LoVo (cell line): ENCODE measurements around the gene FUT9.
A peak's percentile ranks its signal among the peaks of the same experiment; 100 is the strongest.

Source experiments
- DNase-seq: peaks from one replicate; pipeline ENCODE4 v3.0.0-alpha.2; 2016; ENCODE audit warnings: low spot score

The FUT9 gene

DNA sequence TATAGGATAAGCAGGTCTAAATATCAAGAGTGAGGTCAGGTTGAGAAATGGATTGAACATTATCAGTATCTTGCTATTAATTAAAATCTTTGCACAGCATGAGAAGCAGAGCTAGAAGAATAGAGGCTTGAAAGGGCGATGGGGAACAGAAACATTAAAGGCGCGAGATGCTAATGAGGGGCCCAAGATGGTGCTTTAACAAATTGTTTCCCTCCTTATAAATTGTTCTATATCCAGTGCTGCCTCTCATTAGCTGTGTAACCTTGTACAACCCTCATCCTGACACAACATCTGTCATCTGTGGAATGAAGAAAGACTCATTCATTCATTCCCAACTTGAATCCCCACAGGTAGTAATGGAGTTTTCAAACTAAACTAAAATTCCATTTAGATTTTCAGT lies 57.8 kb downstream of the FUT9 start:
- no peak for DNase-seq

DNA sequence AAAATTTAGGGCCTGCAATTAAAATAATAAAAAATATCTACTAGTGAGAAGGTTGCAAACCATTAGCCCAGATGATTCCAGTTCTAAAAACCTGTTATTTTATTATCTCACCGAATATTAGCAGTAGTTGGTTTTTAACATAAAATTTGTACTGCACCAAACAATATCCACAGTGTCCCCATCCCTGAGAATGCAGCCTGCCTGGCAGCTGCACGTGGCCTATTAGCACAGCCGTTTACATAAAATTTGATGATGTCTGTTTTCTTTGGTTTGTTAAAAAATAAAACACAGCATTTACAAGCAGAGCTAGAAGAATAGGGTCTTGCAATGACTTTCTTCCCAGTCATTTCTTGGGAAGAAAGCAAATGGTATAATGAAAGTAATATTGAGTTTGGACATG lies 58.2 kb downstream of the FUT9 start:
- no peak for DNase-seq

GRCh38 chr6:96075826-96076225 lies 60.1 kb downstream of the FUT9 start:
- DNase-seq: no peak

DNA sequence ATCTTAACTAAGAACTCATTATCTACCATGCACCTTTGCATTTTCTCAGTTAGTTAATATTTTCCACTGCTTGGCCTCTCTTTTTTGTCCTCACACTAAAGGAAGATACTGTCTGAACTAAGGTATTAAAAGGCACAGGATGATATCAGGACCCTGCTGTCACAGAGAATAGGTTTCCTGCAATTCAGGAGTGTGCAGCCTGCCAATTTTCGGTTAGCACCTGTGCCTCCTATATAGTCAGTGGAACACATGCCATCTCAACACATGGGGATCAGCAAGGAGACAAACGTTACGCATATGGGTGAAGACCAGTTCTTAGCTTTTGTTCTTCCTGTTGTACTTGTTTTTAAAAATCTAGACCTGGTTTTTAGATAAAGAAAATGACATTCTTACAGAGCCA lies 71.0 kb downstream of the FUT9 start:
- no peak for DNase-seq

DNA sequence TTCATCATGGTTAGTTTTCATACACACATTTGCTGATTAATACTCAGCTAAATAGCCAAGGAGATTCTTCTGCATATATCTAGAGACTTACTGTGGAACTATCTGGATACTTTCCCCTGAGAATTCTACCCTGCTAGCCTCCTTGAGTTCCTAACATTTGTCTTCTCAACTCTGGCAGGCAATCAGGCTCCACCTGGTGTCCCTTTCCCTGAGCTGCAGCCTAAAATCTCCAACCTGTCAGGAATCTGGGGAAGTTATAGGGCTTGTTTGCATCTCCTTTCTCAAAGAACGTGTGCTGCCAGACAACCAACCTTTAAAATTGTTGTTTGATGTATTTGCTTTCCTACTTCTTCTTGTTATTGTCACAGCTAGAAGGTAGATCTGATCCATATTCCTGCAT lies 73.4 kb downstream of the FUT9 start:
- peak; percentile 1 for DNase-seq

DNA sequence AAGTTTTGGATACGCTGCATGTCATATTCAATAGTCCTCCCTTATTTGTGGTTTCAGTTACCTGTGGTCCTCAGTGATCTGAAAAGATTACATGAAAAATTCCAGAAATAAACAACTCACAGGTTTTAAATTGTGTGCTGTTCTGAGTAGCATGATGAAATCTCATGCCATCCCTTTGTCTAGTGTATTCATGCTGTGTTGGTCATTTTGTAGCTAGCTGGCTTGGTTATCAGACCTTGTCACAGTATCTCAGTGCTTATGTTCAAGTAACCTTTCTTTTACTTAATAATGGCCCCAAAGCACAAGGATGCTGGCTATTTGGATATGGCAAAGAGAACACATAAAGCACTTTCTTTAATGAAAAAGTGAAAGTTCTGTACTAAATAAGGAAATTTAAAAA lies 78.3 kb downstream of the FUT9 start:
- DNase-seq: no peak

DNA sequence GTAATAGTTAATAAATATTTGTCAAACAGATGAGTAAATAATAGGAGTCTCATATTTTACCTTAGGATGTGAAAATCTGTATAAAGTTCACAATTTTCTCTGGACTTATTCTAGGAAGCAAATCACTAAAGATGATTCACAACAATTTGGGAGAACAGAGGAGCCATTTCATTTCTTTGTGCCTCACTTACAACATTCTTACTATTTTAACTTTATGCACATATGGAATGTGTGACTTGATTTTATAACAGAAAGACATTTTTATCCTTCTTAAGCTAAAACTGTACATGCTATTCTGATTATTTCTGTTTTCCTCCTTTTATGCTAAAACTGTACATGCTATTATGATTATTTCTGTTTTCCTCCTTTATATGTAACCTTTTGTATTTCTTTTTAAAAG lies 83.3 kb downstream of the FUT9 start:
- DNase-seq: no peak

GRCh38 chr6:96101564-96101963 lies 85.8 kb downstream of the FUT9 start:
- DNase-seq: no peak

GRCh38 chr6:96104910-96105309 lies 89.1 kb downstream of the FUT9 start:
- no peak for DNase-seq

DNA sequence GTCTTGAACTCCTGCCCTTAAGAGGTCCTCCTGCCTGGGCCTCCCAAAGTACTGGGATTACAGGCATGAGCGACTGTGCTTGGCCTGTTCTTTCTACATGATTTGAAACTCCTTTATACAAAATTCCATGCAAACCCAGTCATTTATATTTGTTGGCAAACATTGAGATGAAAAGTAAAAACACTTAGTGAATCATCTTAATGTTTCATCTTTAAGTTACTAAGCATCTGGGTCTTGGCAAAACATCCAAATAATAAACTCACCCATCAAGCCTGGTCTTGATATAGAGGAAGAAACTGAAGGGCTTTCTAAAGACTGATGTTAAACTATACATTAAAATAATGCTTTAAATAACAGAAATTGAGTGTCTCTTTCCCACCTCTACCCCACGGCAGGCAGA lies 95.1 kb downstream of the FUT9 start:
- no peak for DNase-seq

DNA sequence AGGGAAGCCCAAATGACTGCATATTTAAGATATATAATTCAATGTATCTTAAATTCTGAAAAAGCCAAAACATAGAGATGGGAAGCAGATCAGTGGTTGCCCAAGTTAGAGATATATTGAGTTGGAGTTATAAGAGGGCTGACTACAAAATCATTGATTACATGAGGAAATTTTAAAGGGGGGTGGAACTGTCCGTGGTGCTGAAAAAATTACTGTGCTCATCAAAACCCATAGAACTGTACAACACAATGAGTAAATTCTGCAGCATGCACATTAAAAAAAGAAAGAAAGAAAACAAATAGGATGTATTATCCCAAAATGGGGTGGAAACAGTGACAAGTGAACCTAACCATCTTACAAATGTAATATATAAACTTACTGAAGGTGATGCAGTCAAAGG lies 100.9 kb downstream of the FUT9 start:
- no peak for DNase-seq

GRCh38 chr6:96124778-96125177 lies 109.0 kb downstream of the FUT9 start:
- DNase-seq: no peak

- no peak for DNase-seq
These were observed 122.6 kb downstream of the FUT9 start for GRCh38 chr6:96138406-96138805.

DNA sequence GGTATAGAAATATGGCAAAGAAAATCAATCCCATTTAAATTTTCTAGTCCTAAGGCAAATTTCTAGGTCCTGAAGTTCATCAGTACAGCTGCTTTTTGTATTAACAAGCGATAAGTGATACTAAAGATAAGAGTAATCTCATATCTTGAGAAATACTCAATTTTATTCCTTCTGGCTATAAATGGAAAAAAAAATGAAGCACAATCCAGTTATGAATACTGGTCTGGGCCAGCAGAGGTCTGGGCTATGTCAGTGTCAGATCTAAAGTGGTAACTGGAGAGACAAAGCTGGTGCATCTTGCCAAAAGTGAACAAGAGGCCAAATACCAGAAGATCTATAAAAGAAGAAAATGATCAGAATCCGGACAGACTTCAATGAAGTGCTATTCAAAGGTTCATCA lies 126.4 kb downstream of the FUT9 start:
- no peak for DNase-seq

GRCh38 chr6:96150431-96150830 lies 134.7 kb downstream of the FUT9 start:
- no peak for DNase-seq

DNA sequence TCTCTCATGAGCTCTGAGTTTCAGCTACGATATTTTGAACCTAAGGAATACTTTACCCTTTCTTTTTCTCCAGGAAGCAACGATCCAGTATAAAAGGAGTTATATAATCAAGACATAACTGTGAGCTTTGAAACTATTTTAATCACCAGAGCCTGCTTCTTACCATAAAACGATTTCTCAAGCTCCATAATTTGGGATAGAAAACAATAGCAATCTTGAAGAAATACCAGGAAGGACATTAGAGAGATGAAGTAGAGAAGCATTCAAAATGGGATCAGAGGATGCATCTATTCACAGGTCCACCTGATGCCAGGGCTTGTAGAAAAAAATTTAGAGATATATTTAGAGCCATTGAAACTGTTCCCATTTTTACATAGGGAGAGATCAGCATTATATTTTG lies 135.9 kb downstream of the FUT9 start:
- no peak for DNase-seq

DNA sequence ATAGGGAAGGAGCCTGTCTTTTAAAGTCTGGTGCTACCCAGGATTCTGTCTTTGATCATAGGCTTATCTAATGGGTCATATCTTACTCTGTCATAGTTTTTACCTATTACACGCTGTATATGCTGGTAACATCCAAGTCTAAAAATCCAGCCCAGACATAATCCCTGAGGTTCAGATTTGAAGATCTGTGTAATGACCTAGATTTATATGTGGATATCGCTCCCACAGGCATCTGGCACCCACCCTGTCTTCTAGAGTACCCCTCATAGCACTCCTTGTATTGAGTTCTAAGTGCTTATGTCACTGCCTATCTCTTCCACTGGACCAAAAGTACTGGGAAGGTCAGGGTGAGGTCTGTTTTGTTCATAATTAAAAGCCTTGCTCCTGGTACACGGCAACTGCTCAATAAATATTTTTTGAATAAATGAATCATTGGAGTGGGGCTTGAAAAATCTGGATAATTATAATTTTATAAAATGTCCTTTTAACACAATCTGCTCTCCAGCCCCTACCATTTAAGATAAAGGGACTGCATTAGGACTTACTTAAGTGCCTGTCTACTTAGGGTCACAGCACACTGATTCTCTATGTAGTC lies 136.4 kb downstream of the FUT9 start:
- DNase-seq: no peak

GRCh38 chr6:96153775-96154174 lies 138.0 kb downstream of the FUT9 start:
- no peak for DNase-seq

DNA sequence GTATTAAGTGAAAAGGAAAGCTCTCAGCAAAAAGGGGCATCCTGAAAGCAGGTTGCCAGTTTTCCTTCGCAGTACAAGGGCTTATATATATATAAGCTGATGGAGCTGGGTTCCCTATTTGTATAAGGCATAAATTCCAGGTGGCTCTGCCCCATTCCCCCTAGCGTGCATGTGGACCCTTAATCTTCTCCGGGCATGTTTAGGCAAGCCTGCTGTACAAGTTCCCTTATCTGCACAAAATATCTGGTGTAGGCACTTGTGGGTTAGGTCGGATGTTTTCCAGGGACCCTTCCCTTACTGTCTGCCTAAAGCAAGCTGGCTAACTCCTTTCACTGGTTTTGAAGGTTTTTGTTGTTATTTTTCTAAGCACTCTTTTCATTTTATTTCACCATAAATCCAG lies 140.7 kb downstream of the FUT9 start:
- no peak for DNase-seq

DNA sequence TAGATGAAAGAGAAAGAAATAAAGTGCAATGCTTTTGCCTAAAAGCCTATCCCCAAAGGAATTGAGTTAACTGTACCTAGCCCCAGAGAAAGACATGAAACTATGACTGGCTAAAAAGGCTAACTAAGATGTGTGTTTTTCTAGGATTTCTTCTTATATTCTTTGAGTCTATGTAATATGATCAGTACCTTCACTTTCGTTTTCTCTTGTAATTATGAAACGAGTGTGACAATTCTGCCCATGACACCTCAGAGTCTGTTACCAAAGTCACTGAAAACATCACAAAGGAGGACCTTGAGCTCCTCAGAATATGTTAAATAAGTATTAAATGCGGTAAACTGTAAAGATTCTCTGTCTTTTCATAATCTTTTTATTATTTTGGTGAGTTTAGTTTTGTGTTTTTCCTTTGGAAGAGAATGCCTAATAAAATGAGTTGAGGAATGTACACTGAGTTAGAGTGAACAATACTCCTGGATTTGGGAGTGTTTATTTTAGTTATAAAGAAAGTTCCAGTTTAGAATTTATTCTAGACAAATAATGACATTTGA lies 141.3 kb downstream of the FUT9 start:
- DNase-seq: peak; percentile 2

DNA sequence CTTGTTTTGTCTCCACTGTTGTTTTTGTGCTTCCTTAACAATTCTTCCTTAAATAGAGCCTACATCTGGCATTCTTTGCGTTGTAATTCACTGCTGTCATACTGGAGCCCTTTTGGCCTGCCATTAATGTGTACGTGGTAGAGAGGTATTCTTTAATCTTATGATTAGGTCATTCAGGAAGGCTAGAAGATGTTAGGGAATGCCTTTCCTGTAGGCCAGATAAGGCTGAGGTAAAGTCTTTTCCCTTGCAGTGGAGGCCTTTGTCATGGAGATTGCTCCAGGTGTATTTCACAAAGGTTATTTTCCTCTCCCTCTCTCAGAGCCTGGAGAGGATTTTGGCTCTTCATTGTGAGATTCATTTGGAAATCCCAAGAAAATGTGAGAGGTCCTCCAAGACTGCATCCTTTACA lies 146.9 kb downstream of the FUT9 start:
- DNase-seq: no peak

DNA sequence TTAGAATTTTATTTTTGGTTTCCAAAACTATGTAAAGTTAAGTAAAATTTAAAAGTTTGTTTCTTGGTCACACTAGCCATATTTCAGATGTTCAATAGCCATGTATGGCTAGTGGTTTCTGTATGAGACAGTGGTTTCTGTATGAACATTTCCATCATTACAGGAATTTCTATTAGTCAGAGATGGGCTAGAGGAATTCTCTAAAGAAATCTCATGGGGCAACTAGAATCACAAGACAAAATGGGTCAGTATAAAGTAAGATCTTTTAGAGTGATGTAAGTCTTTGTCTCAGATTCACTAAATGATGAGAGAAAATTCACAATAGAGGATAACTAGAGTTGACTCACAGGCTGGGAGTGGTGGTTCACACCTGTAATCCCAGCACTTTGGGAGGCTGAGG lies 149.0 kb downstream of the FUT9 start:
- no peak for DNase-seq

DNA sequence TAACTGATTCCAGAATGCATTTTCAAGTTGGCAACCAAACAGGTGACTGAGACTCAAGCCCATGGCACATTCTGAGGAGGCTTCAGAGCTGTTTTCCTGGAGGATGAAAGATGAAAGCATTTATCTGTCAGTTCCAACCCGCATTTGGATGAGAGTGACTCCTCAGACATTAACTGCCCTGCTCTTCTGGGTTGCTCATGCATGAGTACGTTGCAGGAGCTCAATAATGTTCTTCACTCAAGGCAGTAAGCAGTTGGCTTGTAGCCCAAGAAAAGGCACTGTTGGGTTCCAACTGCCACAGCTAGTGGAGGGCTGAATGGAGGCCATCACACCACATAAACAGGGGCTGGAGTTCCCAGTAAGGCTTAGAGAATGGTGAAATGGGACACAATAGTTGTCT lies 155.3 kb downstream of the FUT9 start:
- no peak for DNase-seq

- DNase-seq: no peak
These were observed 169.0 kb downstream of the FUT9 start for GRCh38 chr6:96184798-96185197.

- DNase-seq: no peak
These were observed 170.3 kb downstream of the FUT9 start for GRCh38 chr6:96186094-96186493.
